H1 (cell line): ENCODE results near the gene AGRP. TPM values are rescaled to one million over a fixed set of nuclear protein-coding genes. Genes with fewer than 3 reads are reported as not detected.

Source experiments
- CTCF ChIA-PET: fragments of 300-600 bp; sonication (Branson Sonifier 250); formaldehyde crosslinking; loops from one replicate; lab custom pipeline; 2021; ENCODE audit not compliant: partially characterized antibody; lab: Charles Lee
- POLR2A ChIA-PET: fragments of 300-600 bp; sonication (Branson Sonifier 250); formaldehyde crosslinking; loops from one replicate; lab custom pipeline; 2021; ENCODE audit warnings: inconsistent platforms; ENCODE audit not compliant: partially characterized antibody; lab: Charles Lee
- DNase-seq, 2 experiments: peaks; one replicate each; pipeline versions ENCODE4 v3.0.0 to v3.0.0-alpha.2; 2010 to 2022; ENCODE audit warnings: low spot score in 2 of 2, low read depth in 1 of 2, mixed read lengths in 1 of 2
- FAIRE-seq: peaks from 2 replicates; lab custom pipeline; 2011; peaks lifted over from hg19 to GRCh38; lab: Jason Lieb, UNC
- H2AFZ ChIP-seq: 2 replicates; pipeline ENCODE4 v1.8.1; 2012; ENCODE audit warnings: low read length, inconsistent platforms
- H2AK5ac ChIP-seq: 2 replicates; pipeline ENCODE4 v1.6.1; 2013; ENCODE audit warnings: low read depth, low read length
- H2BK120ac ChIP-seq: replicated peaks from 2 replicates; pipeline ENCODE3; 2013; ENCODE audit warnings: low read depth, low read length, inconsistent platforms
- H2BK12ac ChIP-seq: 2 replicates; pipeline ENCODE4 v1.6.1; 2013; ENCODE audit warnings: low read depth, low read length
- H2BK15ac ChIP-seq: 2 replicates; pipeline ENCODE4 v1.6.1; 2013; ENCODE audit warnings: low read length
- H2BK20ac ChIP-seq: 2 replicates; pipeline ENCODE4 v1.6.1; 2013; ENCODE audit warnings: low read length
- H2BK5ac ChIP-seq: 2 replicates; pipeline ENCODE4 v1.6.1; 2013; ENCODE audit warnings: low read depth, low read length
- H3K14ac ChIP-seq: 2 replicates; pipeline ENCODE4 v1.6.1; 2013; ENCODE audit warnings: inconsistent platforms; ENCODE audit not compliant: insufficient read length
- H3K18ac ChIP-seq: 2 replicates; pipeline ENCODE4 v1.6.1; 2013; ENCODE audit warnings: low read length; ENCODE audit errors: extremely low read depth
- H3K23ac ChIP-seq: 2 replicates; pipeline ENCODE4 v1.6.1; 2013; ENCODE audit warnings: inconsistent platforms; ENCODE audit not compliant: insufficient read length
- H3K23me2 ChIP-seq: 2 replicates; pipeline ENCODE4 v1.6.1; 2013; ENCODE audit warnings: low read depth, low read length
- H3K27ac ChIP-seq: 2 replicates; pipeline ENCODE4 v1.6.1; 2011; ENCODE audit warnings: low read depth, low read length, inconsistent platforms
- H3K27me3 ChIP-seq, 4 experiments: replicated peaks in 1 of 4; 1 replicate in 1 of 4; 2 replicates in 3 of 4; pipeline versions ENCODE4 v1.6.1 to v1.8.1; 2011 to 2013; ENCODE audit warnings: low read length in 3 of 4, mild to moderate bottlenecking in 3 of 4, inconsistent platforms in 2 of 4, mixed read lengths in 2 of 4, moderate library complexity in 1 of 4; ENCODE audit not compliant: control insufficient read depth in 3 of 4, insufficient read depth in 3 of 4; ENCODE audit errors: extremely low read depth in 1 of 4
- H3K36me3 ChIP-seq, 4 experiments: 2 replicates each; pipeline versions ENCODE4 v1.6.1 to v1.8.1; 2011 to 2013; ENCODE audit warnings: mild to moderate bottlenecking in 4 of 4, low read length in 3 of 4, moderate library complexity in 2 of 4, control low read depth in 1 of 4, inconsistent platforms in 1 of 4; ENCODE audit not compliant: insufficient read depth in 4 of 4, control insufficient read depth in 2 of 4
- H3K4ac ChIP-seq: replicated peaks from 2 replicates; pipeline ENCODE3; 2013; ENCODE audit warnings: low read length, low read depth, mixed read lengths, inconsistent platforms; ENCODE audit not compliant: insufficient read length
- H3K4me1 ChIP-seq, 4 experiments: replicated peaks in 1 of 4; 1 replicate in 1 of 4; 2 replicates in 3 of 4; pipeline versions ENCODE4 v1.6.1 to v1.8.1; 2011 to 2013; ENCODE audit warnings: low read length in 3 of 4, inconsistent platforms in 2 of 4, mixed read lengths in 1 of 4; ENCODE audit not compliant: insufficient read depth in 4 of 4, control insufficient read depth in 3 of 4
- H3K4me2 ChIP-seq, 2 experiments: 2 replicates each; pipeline versions ENCODE4 v1.6.1 to v1.8.1; 2011 to 2013; ENCODE audit warnings: low read depth in 2 of 2, low read length in 2 of 2, control low read depth in 1 of 2, inconsistent platforms in 1 of 2, mild to moderate bottlenecking in 1 of 2; ENCODE audit not compliant: insufficient read depth in 1 of 2
- H3K4me3 ChIP-seq, 4 experiments: fragments of 200-600, 300-600 bp in 1 of 4; sonication (generic), shearing (Covaris generic), sonication (Bioruptor Twin) in 1 of 4; 2 replicates each; pipeline versions ENCODE4 v1.5.1 to v1.8.1; 2011 to 2016; ENCODE audit warnings: low read length in 4 of 4, low read depth in 3 of 4, control low read depth in 2 of 4, inconsistent platforms in 2 of 4, mild to moderate bottlenecking in 2 of 4, mixed read lengths in 1 of 4, moderate library complexity in 1 of 4; ENCODE audit not compliant: insufficient read depth in 2 of 4; ENCODE audit errors: extremely low read depth in 1 of 4
- H3K56ac ChIP-seq: replicated peaks from 2 replicates; pipeline ENCODE3; 2013; ENCODE audit warnings: low read depth, mild to moderate bottlenecking, mixed read lengths, low read length, inconsistent platforms; ENCODE audit not compliant: insufficient read length
- H3K79me1 ChIP-seq: 2 replicates; pipeline ENCODE4 v1.6.1; 2013; ENCODE audit warnings: low read depth, low read length, control low read depth
- H3K79me2 ChIP-seq, 2 experiments: 2 replicates each; pipeline versions ENCODE4 v1.6.1 to v1.8.1; 2012 to 2013; ENCODE audit warnings: low read length in 2 of 2, mild to moderate bottlenecking in 2 of 2, inconsistent platforms in 1 of 2; ENCODE audit not compliant: insufficient read depth in 2 of 2, control insufficient read depth in 1 of 2
- H3K9ac ChIP-seq, 4 experiments: replicated peaks in 1 of 4; 1 replicate in 1 of 4; 2 replicates in 3 of 4; pipeline versions ENCODE4 v1.6.1 to v1.8.1; 2011 to 2013; ENCODE audit warnings: low read depth in 3 of 4, low read length in 3 of 4, control low read depth in 2 of 4, mild to moderate bottlenecking in 2 of 4, moderate library complexity in 2 of 4, inconsistent platforms in 1 of 4; ENCODE audit errors: extremely low read depth in 1 of 4
- H3K9me3 ChIP-seq, 2 experiments: 2 replicates each; pipeline versions ENCODE4 v1.6.1 to v1.8.1; 2012 to 2013; ENCODE audit warnings: mild to moderate bottlenecking in 2 of 2, moderate library complexity in 2 of 2, control low read depth in 1 of 2, inconsistent platforms in 1 of 2, low read depth in 1 of 2, low read length in 1 of 2, mixed read lengths in 1 of 2; ENCODE audit not compliant: insufficient read depth in 2 of 2
- H4K20me1 ChIP-seq, 2 experiments: replicated peaks in 1 of 2; 2 replicates each; pipeline versions ENCODE3 to v1.8.1; 2011 to 2013; ENCODE audit warnings: inconsistent platforms in 2 of 2, low read length in 2 of 2, mild to moderate bottlenecking in 1 of 2; ENCODE audit not compliant: insufficient read depth in 2 of 2, control insufficient read depth in 1 of 2
- H4K5ac ChIP-seq: 2 replicates; pipeline ENCODE4 v1.6.1; 2013; ENCODE audit warnings: low read length, low read depth, mixed read lengths, inconsistent platforms; ENCODE audit not compliant: insufficient read length
- H4K8ac ChIP-seq: 2 replicates; pipeline ENCODE4 v1.8.0; 2013; ENCODE audit warnings: mild to moderate bottlenecking, moderate library complexity, low read length, inconsistent platforms; ENCODE audit not compliant: insufficient read depth; ENCODE audit errors: extremely low read depth
- H4K91ac ChIP-seq: replicated peaks from 2 replicates; pipeline ENCODE3; 2013; ENCODE audit warnings: low read length, mixed read lengths, inconsistent platforms; ENCODE audit not compliant: insufficient read length
- BCL11A ChIP-seq, 2 experiments: IDR thresholded peaks; one replicate each; pipeline ENCODE4 v1.6.1; 2011; ENCODE audit warnings: low read depth in 2 of 2, low read length in 2 of 2, mild to moderate bottlenecking in 2 of 2
- E2F6 ChIP-seq: IDR thresholded peaks from 2 replicates; pipeline ENCODE4 v1.6.1; 2012; ENCODE audit warnings: inconsistent platforms
- GABPA ChIP-seq: IDR thresholded peaks from 2 replicates; pipeline ENCODE4 v1.6.1; 2011; ENCODE audit warnings: mild to moderate bottlenecking, low read length, moderate library complexity, borderline replicate concordance; ENCODE audit not compliant: insufficient read depth
- KDM1A ChIP-seq: fragments of 200-600, 300-600 bp; sonication (generic); IDR thresholded peaks from 2 replicates; pipeline ENCODE4 v1.7.1; 2016; ENCODE audit warnings: mild to moderate bottlenecking, low read length, borderline replicate concordance
- NANOG ChIP-seq: IDR thresholded peaks from 2 replicates; pipeline ENCODE4 v1.6.1; 2011; ENCODE audit warnings: low read length, low read depth, mild to moderate bottlenecking, inconsistent platforms; ENCODE audit not compliant: insufficient read depth, poor library complexity, severe bottlenecking
- NRF1 ChIP-seq: IDR thresholded peaks from 2 replicates; pipeline ENCODE4 v1.6.1; 2011; ENCODE audit warnings: mild to moderate bottlenecking, low read depth, low read length, improper control_type of control experiment
- POU5F1 ChIP-seq: IDR thresholded peaks from 2 replicates; pipeline ENCODE4 v1.6.1; 2011; ENCODE audit warnings: low read depth, mild to moderate bottlenecking, low read length, moderate library complexity
- SAP30 ChIP-seq: fragments of 300-600 bp; sonication (generic); IDR thresholded peaks from 2 replicates; pipeline ENCODE4 v1.7.1; 2012; ENCODE audit warnings: low read length, moderate library complexity, mild to moderate bottlenecking, inconsistent platforms; ENCODE audit not compliant: insufficient read depth, insufficient replicate concordance
- SIN3A ChIP-seq, 2 experiments: IDR thresholded peaks in 1 of 2; conservative IDR thresholded peaks in 1 of 2; 2 replicates each; pipeline ENCODE4 v1.6.1; 2011 to 2012; ENCODE audit warnings: low read length in 2 of 2, improper control_type of control experiment in 1 of 2, low read depth in 1 of 2, mild to moderate bottlenecking in 1 of 2
- SIRT6 ChIP-seq: IDR thresholded peaks from one replicate; pipeline ENCODE4 v1.7.1; 2012; ENCODE audit warnings: low read length, inconsistent platforms
- TAF1 ChIP-seq: IDR thresholded peaks from 2 replicates; pipeline ENCODE4 v1.6.1; 2011; ENCODE audit warnings: mild to moderate bottlenecking, low read depth, low read length
- WGBS, 2 experiments: shearing (Covaris generic) in 1 of 2; methylation state at CpG; one replicate each; pipeline versions ENCODE4 v1.1.6 to v1.1.7; 2013 to 2015; ENCODE audit warnings: low lambda C conversion rate in 2 of 2, mixed read lengths in 2 of 2, inconsistent platforms in 1 of 2, low coverage in 1 of 2, missing lambda C conversion rate in 1 of 2; ENCODE audit not compliant: insufficient replicate concordance in 2 of 2, insufficient coverage in 1 of 2, insufficient read length in 1 of 2; ENCODE audit errors: extremely low coverage in 1 of 2, missing lambda C conversion rate in 1 of 2; 5-methylcytosine and 5-hydroxymethylcytosine counted together
- polyA plus RNA-seq, 7 experiments: library from polyadenylated mRNA; depleted of rRNA in 3 of 7; stranded (reverse) in 5 of 7; unstranded in 2 of 7; fragments of >200 nt in 5 of 7; fragments of 200-250 nt in 2 of 7; gene quantifications; 1 replicate in 5 of 7; 2 replicates in 1 of 7; 4 replicates in 1 of 7; pipeline versions ENCODE4 v1.2.1 to v1.2.3, GENCODE V29; 2011 to 2013; ENCODE audit warnings: missing spikeins in 2 of 7, mixed read lengths in 2 of 7
- total RNA-seq: library from RNA; stranded (reverse); fragmentation: NEBNext Ultra II Directional; extraction: Animal tissue kit (Norgen Biotek cat#: 25700); gene quantifications from 2 replicates; pipeline ENCODE4 v1.2.1, GENCODE V29; 2021

Gene AGRP
- total and polyA plus RNA-seq, 2 of the 8 experiments (the other 6 are each of a cell fraction or from before 2014, with no cell fraction given) = not detected

- Histone ChIP-seq H3K27ac (no peak overlapping the region; the same call in 1 of the 2 replicates), H3K36me3 (peaks cover 7 to 17% (median 9%) of the 10 kb centered on the region in 4 experiments; a peak in 7 of 8 replicates), H3K27me3 (no peaks in the 10 kb centered on the region), H3K4me1 (peaks cover 0 to 5% (median 3%) of the 10 kb centered on the region in 4 experiments; a peak in 5 of 7 replicates), H3K4me2 (no peak overlapping the region), H4K20me1 (peaks cover 0 to 10% of the 10 kb centered on the region in 2 experiments), H2AK5ac (no peak overlapping the region), H2BK5ac (no peak overlapping the region), H4K8ac (no peak overlapping the region), H2AFZ (no peak overlapping the region), H3K9me3 (no peaks in the 10 kb centered on the region), H4K5ac (no peak overlapping the region), H3K4ac (no peak overlapping the region), H2BK120ac (no peak overlapping the region), H3K56ac (no peak overlapping the region), H4K91ac (no peak overlapping the region), H3K23me2 (no peaks in the 10 kb centered on the region), H3K9ac (no peak overlapping the region), H2BK15ac (no peak overlapping the region), H3K23ac (no peak overlapping the region), H3K79me1 (peaks cover 3% of the 10 kb centered on the region; the same call in 1 of the 2 replicates), H3K18ac (no peak overlapping the region), H2BK20ac (no peak overlapping the region), H3K4me3 (no peak overlapping the region), H2BK12ac (no peak overlapping the region), H3K14ac (no peak overlapping the region), H3K79me2 (no peaks in the 10 kb centered on the region)
- CTCF ChIA-PET = interaction anchor here (1.2 to 28.4 kb wide), 6 partner anchors 12 to 53 kb away, joined by 3 to 683 read pairs (median 5); partner anchors contain the start of gene ATP6V0D1
- FAIRE-seq = no peak
- 92% methylated on average over 17 of the region's 20 CpGs; no CpG with 5 or more reads in 1 of the 2 experiments for WGBS, 2 experiments
- no peak for DNase-seq
- POLR2A ChIA-PET = interaction anchor here (0.7 to 1.2 kb wide), 2 partner anchors 14 to 32 kb away, joined by 3 read pairs; no protein-coding TSS in a partner anchor
- TF ChIP-seq BCL11A (IDR thresholded peaks at IDR 0.05; ENCODE audit: low read depth in 2 of 2, low read length in 2 of 2) (no peak), NRF1 (no peak), NANOG (no peak), GABPA (no peak), SIRT6 (no peak), POU5F1 (no peak), KDM1A (no peak), E2F6 (no peak), SIN3A (conservative IDR thresholded peaks at IDR 0.05 in 1 of 2, IDR thresholded peaks at IDR 0.05 in 1 of 2; ENCODE audit: low read depth in 1 of 2, low read length in 2 of 2) (no peak), TAF1 (no peak), SAP30 (no peak)
Observed at GRCh38 chr16:67438098-67438791, 45.1 kb downstream of the AGRP start.
